GM13977 (cell line): ENCODE measurements around the gene GNAS.

Experiments used
- DNase-seq: peaks from one replicate; pipeline ENCODE4 v3.0.0; 2012; ENCODE audit warnings: low spot score
- in situ Hi-C: fragments of 300-500 bp; cut with MboI; formaldehyde crosslinking; loops from one replicate; pipeline ENCODE4 v1.12.0; 2022; ENCODE audit warnings: low sequenced_read_pairs, low pct_unique_long_range_greater_than_20kb, mixed read lengths, inconsistent platforms; ENCODE audit not compliant: unreplicated experiment
- TF ChIP-seq, protein P1 (sequence below): IDR thresholded peaks from 2 replicates; pipeline ENCODE4 v1.5.1; 2012; ENCODE audit warnings: mild to moderate bottlenecking, control low read depth; ENCODE audit not compliant: insufficient read depth; ENCODE audit errors: extremely low read depth, missing control alignments

The GNAS gene

DNA sequence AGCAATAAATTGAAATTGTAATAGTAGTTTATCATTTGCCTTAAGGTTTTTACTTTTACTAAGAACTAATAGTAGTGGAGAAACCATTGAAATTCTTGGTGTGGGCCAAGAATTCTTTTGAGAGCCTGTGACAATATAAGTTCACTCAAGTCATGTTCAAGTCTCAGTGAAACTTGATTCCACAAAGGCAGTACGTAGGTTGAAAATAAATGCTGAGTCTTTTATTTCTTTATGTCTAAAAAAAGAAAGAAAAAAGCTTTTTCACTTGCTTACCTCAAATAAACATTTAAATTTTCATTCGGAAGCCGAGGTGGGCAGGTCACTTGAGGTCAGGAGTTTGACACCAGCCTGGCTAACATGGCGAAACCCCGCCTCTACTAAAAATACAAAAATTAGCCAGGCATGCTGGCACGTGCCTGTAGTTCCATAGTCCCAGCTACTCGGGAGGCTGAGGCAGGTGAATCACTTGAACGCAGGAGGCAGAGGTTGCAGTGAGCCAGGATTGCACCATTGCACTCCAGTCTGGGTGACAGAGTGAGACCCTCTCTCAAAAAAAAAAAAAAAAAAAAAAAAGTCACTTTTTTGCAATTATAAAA lies 70.7 kb downstream of the GNAS start:
- TF ChIP-seq, protein P1, sequence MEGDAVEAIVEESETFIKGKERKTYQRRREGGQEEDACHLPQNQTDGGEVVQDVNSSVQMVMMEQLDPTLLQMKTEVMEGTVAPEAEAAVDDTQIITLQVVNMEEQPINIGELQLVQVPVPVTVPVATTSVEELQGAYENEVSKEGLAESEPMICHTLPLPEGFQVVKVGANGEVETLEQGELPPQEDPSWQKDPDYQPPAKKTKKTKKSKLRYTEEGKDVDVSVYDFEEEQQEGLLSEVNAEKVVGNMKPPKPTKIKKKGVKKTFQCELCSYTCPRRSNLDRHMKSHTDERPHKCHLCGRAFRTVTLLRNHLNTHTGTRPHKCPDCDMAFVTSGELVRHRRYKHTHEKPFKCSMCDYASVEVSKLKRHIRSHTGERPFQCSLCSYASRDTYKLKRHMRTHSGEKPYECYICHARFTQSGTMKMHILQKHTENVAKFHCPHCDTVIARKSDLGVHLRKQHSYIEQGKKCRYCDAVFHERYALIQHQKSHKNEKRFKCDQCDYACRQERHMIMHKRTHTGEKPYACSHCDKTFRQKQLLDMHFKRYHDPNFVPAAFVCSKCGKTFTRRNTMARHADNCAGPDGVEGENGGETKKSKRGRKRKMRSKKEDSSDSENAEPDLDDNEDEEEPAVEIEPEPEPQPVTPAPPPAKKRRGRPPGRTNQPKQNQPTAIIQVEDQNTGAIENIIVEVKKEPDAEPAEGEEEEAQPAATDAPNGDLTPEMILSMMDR: no peak
- DNase-seq: no peak
- in situ Hi-C loops: no loop called here

DNA sequence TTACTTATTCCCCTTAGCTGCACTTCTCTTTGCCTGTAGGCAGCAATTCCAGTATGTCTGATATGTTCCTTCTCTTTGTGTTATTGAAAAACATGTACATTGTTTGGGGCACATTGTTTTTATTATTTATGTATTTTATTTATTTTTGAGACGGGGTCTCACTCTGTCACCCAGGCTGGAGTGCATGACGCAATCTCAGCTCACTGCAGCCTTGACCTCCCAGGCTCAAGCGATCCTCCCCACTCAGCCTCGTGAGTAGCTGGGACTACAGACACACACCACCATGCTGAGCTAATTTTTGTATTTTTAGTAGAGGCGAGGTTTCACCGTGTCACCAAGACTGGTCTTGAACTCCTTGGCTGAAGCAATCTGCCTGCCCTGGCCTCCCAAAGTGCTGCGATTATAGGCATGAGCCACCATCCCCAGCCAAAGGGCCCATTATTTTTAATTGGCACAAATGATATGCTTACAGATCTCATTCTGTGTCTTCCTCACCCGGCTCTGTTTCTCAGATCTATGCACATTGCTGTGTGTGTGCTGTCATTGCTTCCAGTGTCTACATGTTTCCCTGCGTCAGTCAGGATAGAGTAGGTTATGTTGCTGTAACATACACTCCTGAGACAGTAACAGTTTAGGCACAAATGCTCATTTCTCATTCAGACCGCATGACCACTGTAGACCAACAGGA lies 74.4 kb downstream of the GNAS start:
- TF ChIP-seq, protein P1: no peak
- DNase-seq: no peak
- in situ Hi-C loops: no loop called here

DNA sequence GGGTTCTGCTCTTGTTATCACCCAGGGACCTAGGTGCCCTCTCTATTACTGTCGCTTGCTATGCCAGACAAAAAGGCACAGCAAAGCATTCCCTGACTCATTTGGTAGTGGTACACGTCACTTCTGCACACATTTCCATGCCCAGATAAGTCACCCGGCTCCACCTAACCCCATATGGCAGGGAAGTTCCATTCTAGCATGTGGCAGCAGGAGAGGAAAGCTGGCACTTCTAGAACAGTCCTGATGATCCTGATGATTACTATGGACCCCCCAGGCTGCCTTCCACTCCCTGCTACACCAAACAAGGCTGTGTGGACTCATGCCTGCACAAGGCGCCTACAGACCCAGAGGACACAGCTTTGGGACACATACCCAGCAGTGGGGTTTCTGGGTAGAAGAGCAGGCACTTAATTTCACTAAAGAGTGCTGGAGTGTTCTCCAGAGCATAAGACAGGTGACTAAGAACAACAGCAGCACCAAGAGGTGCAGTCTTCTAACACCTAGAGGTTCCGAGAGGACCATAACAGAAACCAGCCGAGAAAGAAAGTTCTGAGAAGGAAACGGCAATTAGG lies 75.1 kb downstream of the GNAS start:
- TF ChIP-seq, protein P1: no peak
- no peak for DNase-seq
- in situ Hi-C loops: no loop called here

DNA sequence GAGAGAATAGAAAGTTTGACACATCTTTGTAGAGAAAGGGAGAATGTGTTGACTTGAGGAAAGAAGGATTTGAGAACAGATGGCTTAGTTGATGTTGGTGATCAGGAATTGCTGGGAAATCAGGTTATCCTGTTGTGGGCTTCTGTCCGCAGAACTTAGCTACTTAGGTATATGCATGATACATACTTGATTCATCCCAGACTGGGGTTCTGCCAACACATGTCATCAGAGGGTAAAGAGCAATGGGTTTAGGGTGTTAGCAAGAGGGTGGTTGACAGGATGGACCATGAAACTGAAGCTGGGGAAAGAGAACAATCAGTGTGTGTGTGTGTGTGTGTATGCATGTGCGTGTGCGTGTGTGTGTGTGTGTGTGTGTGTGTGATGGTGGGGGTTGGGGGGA lies 78.0 kb downstream of the GNAS start:
- no peak for DNase-seq
- in situ Hi-C loops: no loop called here
- TF ChIP-seq, protein P1: no peak

DNA sequence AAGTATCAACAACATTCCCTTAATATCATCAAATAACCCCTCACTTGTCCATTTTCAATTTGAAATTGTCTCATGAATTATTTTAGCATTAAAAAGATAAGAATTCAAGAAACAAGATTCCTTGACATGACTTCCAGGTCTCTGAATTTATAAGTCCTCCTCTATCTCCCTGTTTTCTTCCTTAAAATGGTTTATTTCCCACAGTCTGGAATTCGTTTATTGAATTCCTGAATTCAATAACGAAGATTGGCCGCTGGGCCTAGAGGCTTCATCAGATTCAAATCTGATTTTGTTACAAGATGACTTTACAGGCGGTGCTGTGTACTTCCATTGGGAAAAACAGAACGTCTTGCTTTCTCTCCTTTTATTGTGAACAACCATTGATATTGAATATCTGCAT lies 79.7 kb downstream of the GNAS start:
- TF ChIP-seq, protein P1: no peak
- in situ Hi-C loops: no loop called here
- no peak for DNase-seq

GRCh38 chr20:58938078-58938477 lies 85.6 kb downstream of the GNAS start:
- TF ChIP-seq, protein P1: no peak
- DNase-seq: no peak
- in situ Hi-C loops: no loop called here
